H9 (cell line): ENCODE results near the gene ZNF521. TPM values are rescaled to one million over a fixed set of nuclear protein-coding genes. Genes with fewer than 3 reads are reported as not detected.

ENCODE experiments used
- DNase-seq: peaks from one replicate; pipeline ENCODE4 v3.0.0-alpha.2; 2017
- H2AFZ ChIP-seq: one replicate; pipeline ENCODE4 v1.6.1; 2013; ENCODE audit warnings: mild to moderate bottlenecking, low read length, control low read depth, moderate library complexity
- H2AK5ac ChIP-seq: 2 replicates; pipeline ENCODE4 v1.6.1; 2013; ENCODE audit warnings: low read length, control low read depth, mixed read lengths; ENCODE audit not compliant: insufficient read length
- H2BK120ac ChIP-seq: one replicate; pipeline ENCODE4 v1.6.1; 2013; ENCODE audit warnings: low read depth, mild to moderate bottlenecking, low read length, control low read depth, inconsistent platforms; ENCODE audit not compliant: poor library complexity, severe bottlenecking
- H2BK12ac ChIP-seq: 2 replicates; pipeline ENCODE4 v1.6.1; 2013; ENCODE audit warnings: low read length, control low read depth, mixed read lengths, low read depth; ENCODE audit not compliant: insufficient read length
- H2BK15ac ChIP-seq: 2 replicates; pipeline ENCODE4 v1.6.1; 2013; ENCODE audit warnings: low read depth, low read length, control low read depth
- H2BK20ac ChIP-seq: one replicate; pipeline ENCODE4 v1.6.1; 2013; ENCODE audit warnings: low read depth, mild to moderate bottlenecking, low read length, control low read depth, inconsistent platforms; ENCODE audit not compliant: poor library complexity, severe bottlenecking
- H2BK5ac ChIP-seq: 2 replicates; pipeline ENCODE4 v1.6.1; 2013; ENCODE audit warnings: low read length, control low read depth, mixed read lengths; ENCODE audit not compliant: insufficient read length
- H3K14ac ChIP-seq: 2 replicates; pipeline ENCODE4 v1.6.1; 2013; ENCODE audit warnings: low read length, control low read depth; ENCODE audit not compliant: insufficient read depth
- H3K18ac ChIP-seq: 2 replicates; pipeline ENCODE4 v1.6.1; 2013; ENCODE audit warnings: low read depth, mild to moderate bottlenecking, mixed read lengths, low read length, control low read depth; ENCODE audit not compliant: insufficient read length
- H3K23ac ChIP-seq: 2 replicates; pipeline ENCODE4 v1.6.1; 2013; ENCODE audit warnings: low read length, control low read depth, mixed read lengths, low read depth; ENCODE audit not compliant: insufficient read length
- H3K23me2 ChIP-seq: 2 replicates; pipeline ENCODE4 v1.6.1; 2013; ENCODE audit warnings: low read depth, mild to moderate bottlenecking, mixed read lengths, low read length, control low read depth; ENCODE audit not compliant: insufficient read length, poor library complexity, severe bottlenecking
- H3K27ac ChIP-seq: 2 replicates; pipeline ENCODE4 v1.5.1; 2013; ENCODE audit warnings: low read length, control low read depth, mixed read lengths, low read depth; ENCODE audit not compliant: insufficient read length
- H3K27me3 ChIP-seq: 2 replicates; pipeline ENCODE4 v1.6.1; 2013; ENCODE audit warnings: low read length, control low read depth, inconsistent platforms; ENCODE audit not compliant: insufficient read depth
- H3K4ac ChIP-seq: 2 replicates; pipeline ENCODE4 v1.6.1; 2013; ENCODE audit warnings: low read depth, mild to moderate bottlenecking, control low read depth, inconsistent platforms, low read length, moderate library complexity
- H3K4me1 ChIP-seq: 2 replicates; pipeline ENCODE4 v1.6.1; 2013; ENCODE audit warnings: low read length, control low read depth, inconsistent platforms; ENCODE audit not compliant: insufficient read depth
- H3K4me2 ChIP-seq: 2 replicates; pipeline ENCODE4 v1.6.1; 2013; ENCODE audit warnings: low read length, control low read depth, mixed read lengths; ENCODE audit not compliant: insufficient read length, insufficient read depth
- H3K56ac ChIP-seq: 2 replicates; pipeline ENCODE4 v1.6.1; 2013; ENCODE audit warnings: low read depth, mild to moderate bottlenecking, mixed read lengths, low read length, control low read depth; ENCODE audit not compliant: insufficient read length
- H3K79me1 ChIP-seq: 2 replicates; pipeline ENCODE4 v1.6.1; 2013; ENCODE audit warnings: low read depth, mild to moderate bottlenecking, moderate library complexity, low read length, control low read depth, inconsistent platforms; ENCODE audit not compliant: insufficient read depth, poor library complexity, severe bottlenecking
- H3K79me2 ChIP-seq: 2 replicates; pipeline ENCODE4 v1.6.1; 2013; ENCODE audit warnings: low read length, control low read depth, inconsistent platforms; ENCODE audit not compliant: insufficient read depth
- H3K9ac ChIP-seq: 2 replicates; pipeline ENCODE4 v1.6.1; 2013; ENCODE audit warnings: low read length, control low read depth, mixed read lengths; ENCODE audit not compliant: insufficient read length; ENCODE audit errors: extremely low read depth
- H3K9me3 ChIP-seq: one replicate; pipeline ENCODE4 v1.6.1; 2013; ENCODE audit warnings: low read depth, low read length, inconsistent platforms; ENCODE audit not compliant: control insufficient read depth
- H3T11ph ChIP-seq: one replicate; pipeline ENCODE4 v1.6.1; 2013; ENCODE audit warnings: mild to moderate bottlenecking, low read length, control low read depth, inconsistent platforms
- H4K20me1 ChIP-seq: one replicate; pipeline ENCODE4 v1.6.1; 2013; ENCODE audit not compliant: control insufficient read depth, insufficient read length, insufficient read depth
- H4K5ac ChIP-seq: 2 replicates; pipeline ENCODE4 v1.6.1; 2013; ENCODE audit warnings: low read depth, mild to moderate bottlenecking, mixed read lengths, low read length, control low read depth; ENCODE audit not compliant: insufficient read length
- H4K8ac ChIP-seq: replicated peaks from 2 replicates; pipeline ENCODE4 v1.6.1; 2013; ENCODE audit warnings: low read length, control low read depth, mixed read lengths, low read depth; ENCODE audit not compliant: insufficient read length
- H4K91ac ChIP-seq: 2 replicates; pipeline ENCODE4 v1.6.1; 2013; ENCODE audit warnings: low read depth, mild to moderate bottlenecking, moderate library complexity, mixed read lengths, low read length, control low read depth; ENCODE audit not compliant: insufficient read length
- H3K27ac Mint-ChIP-seq, 3 experiments: 2 replicates in 2 of 3; 3 replicates in 1 of 3; pipeline ENCODE4 v1.8.0; 2020 to 2021; ENCODE audit warnings: mixed read lengths in 3 of 3, mild to moderate bottlenecking in 1 of 3, moderate library complexity in 1 of 3
- H3K27me3 Mint-ChIP-seq: 2 replicates; pipeline ENCODE4 v1.8.0; 2021; ENCODE audit warnings: low read depth, mild to moderate bottlenecking, moderate library complexity, mixed read lengths
- H3K36me3 Mint-ChIP-seq, 3 experiments: 2 replicates in 2 of 3; 3 replicates in 1 of 3; pipeline ENCODE4 v1.8.0; 2020 to 2021; ENCODE audit warnings: low read depth in 3 of 3, mixed read lengths in 3 of 3; ENCODE audit not compliant: insufficient read depth in 1 of 3
- H3K4me1 Mint-ChIP-seq, 2 experiments: 2 replicates each; pipeline ENCODE4 v1.8.0; 2020; ENCODE audit warnings: mixed read lengths in 2 of 2
- H3K4me3 Mint-ChIP-seq, 2 experiments: 2 replicates in 1 of 2; 3 replicates in 1 of 2; pipeline ENCODE4 v1.8.0; 2020 to 2021; ENCODE audit warnings: mild to moderate bottlenecking in 2 of 2, mixed read lengths in 2 of 2, moderate library complexity in 1 of 2
- H3K9me3 Mint-ChIP-seq, 2 experiments: 2 replicates in 1 of 2; 3 replicates in 1 of 2; pipeline ENCODE4 v1.8.0; 2020; ENCODE audit warnings: mild to moderate bottlenecking in 2 of 2, mixed read lengths in 2 of 2, moderate library complexity in 1 of 2
- CTCF ChIP-seq: fragments of 200-600 bp; sonication (generic); conservative IDR thresholded peaks from 3 replicates; pipeline ENCODE4 v1.8.0; 2021; ENCODE audit warnings: antibody characterized with exemption, mild to moderate bottlenecking
- WGBS: extraction: QIAGEN DNeasy Blood & Tissue Kit; methylation state at CpG from one replicate; pipeline ENCODE4 v1.1.7; 2013; ENCODE audit warnings: missing lambda C conversion rate, low lambda C conversion rate, mixed read lengths; ENCODE audit not compliant: insufficient read length; ENCODE audit errors: extremely low coverage; 5-methylcytosine and 5-hydroxymethylcytosine counted together
- total RNA-seq: library from RNA; stranded (reverse); gene quantifications from 2 replicates; pipeline ENCODE4 v1.2.1, GENCODE V29; 2021

Gene ZNF521
- total RNA-seq, 1 experiment from 2014 or later, result 3.3 TPM

GRCh38 chr18:25244924-25245698 lies 106.9 kb downstream of the ZNF521 start:
- no peak overlapping the region for H4K8ac ChIP-seq
- H2BK12ac ChIP-seq, result no peak overlapping the region
- H2BK20ac ChIP-seq, result no peak overlapping the region
- H4K91ac ChIP-seq, result no peak overlapping the region
- no peak overlapping the region for H3K9ac ChIP-seq
- H2BK120ac ChIP-seq, result no peak overlapping the region
- no peaks in the 10 kb centered on the region for H3K36me3 Mint-ChIP-seq
- H3T11ph ChIP-seq, result no peak overlapping the region
- no peak overlapping the region for H2AK5ac ChIP-seq
- H3K9me3 ChIP-seq, result no peaks in the 10 kb centered on the region
- no peak overlapping the region for H3K4ac ChIP-seq
- no peak overlapping the region for H3K56ac ChIP-seq
- no peak overlapping the region for H3K4me2 ChIP-seq
- H3K27me3 Mint-ChIP-seq, result no peaks in the 10 kb centered on the region
- DNase-seq, result no peak
- H3K23me2 ChIP-seq, result no peaks in the 10 kb centered on the region
- no peaks in the 10 kb centered on the region for H3K79me2 ChIP-seq
- WGBS, result no CpG with 5 or more reads among the region's 4 CpGs
- H3K23ac ChIP-seq, result no peak overlapping the region
- H3K79me1 ChIP-seq, result no peaks in the 10 kb centered on the region
- H2BK5ac ChIP-seq, result no peak overlapping the region
- H4K5ac ChIP-seq, result no peak overlapping the region
- no peak overlapping the region for H2AFZ ChIP-seq
- TF ChIP-seq CTCF, result no peak
- no peak overlapping the region for H3K27ac ChIP-seq
- H3K4me3 Mint-ChIP-seq, result no peak overlapping the region
- H2BK15ac ChIP-seq, result no peak overlapping the region
- no peaks in the 10 kb centered on the region for H3K4me1 ChIP-seq
- H3K4me1 Mint-ChIP-seq, result peaks cover 0 to 7% of the 10 kb centered on the region in 2 experiments; a peak in 2 of 4 replicates
- no peaks in the 10 kb centered on the region for H3K9me3 Mint-ChIP-seq
- no peaks in the 10 kb centered on the region for H4K20me1 ChIP-seq
- H3K14ac ChIP-seq, result no peak overlapping the region
- H3K18ac ChIP-seq, result no peak overlapping the region
- H3K27ac Mint-ChIP-seq, result no peak overlapping the region
- no peaks in the 10 kb centered on the region for H3K27me3 ChIP-seq
